ENCODE data around the gene HSPA1B.

The HSPA1B gene

DNA sequence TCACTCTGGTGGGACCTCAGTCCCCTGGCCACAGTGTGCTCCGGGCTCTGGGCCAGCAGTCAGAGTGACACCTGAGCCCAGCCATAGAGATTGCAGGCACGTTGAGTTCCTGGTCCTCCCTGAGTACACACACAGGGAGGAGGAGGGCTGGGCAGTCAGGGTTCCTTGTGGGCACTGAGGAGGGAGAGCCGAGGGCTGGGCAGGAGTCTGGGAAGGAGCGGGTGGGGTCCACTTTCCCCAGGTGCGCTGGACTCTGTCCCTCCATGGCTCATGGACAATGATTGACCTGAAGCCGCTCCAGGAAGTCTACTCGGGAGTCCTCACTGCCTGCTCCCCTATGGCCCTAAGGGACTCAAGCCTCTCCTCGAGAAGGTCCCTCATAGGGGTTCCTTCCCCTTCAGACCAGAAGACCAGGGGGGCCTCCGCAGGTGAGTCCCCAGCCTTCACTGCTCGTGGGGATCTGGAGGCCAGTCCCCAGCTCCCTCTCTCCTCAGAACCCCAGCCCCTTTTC lies 50.2 kb downstream of the HSPA1B start:
- Histone ChIP-seq H3K27ac (ENCODE audit: low read depth, low read length) (no peak overlapping the region), H3K4me1 (ENCODE audit: insufficient read depth, low read length) (peaks cover 5% of the 10 kb centered on the region), H3K36me3 (ENCODE audit: insufficient read depth, low read length) (peaks cover 29% of the 10 kb centered on the region), H3K27me3 (ENCODE audit: control insufficient read depth in 1 of 2, insufficient read depth in 2 of 2, low read length in 2 of 2) (no peaks in the 10 kb centered on the region), H3K9me3 (ENCODE audit: low read length) (no peaks in the 10 kb centered on the region), H3K9ac (ENCODE audit: low read length) (no peak overlapping the region), H3K4me3 (ENCODE audit: low read depth in 1 of 2, low read length in 2 of 2) (no peak overlapping the region)

DNA sequence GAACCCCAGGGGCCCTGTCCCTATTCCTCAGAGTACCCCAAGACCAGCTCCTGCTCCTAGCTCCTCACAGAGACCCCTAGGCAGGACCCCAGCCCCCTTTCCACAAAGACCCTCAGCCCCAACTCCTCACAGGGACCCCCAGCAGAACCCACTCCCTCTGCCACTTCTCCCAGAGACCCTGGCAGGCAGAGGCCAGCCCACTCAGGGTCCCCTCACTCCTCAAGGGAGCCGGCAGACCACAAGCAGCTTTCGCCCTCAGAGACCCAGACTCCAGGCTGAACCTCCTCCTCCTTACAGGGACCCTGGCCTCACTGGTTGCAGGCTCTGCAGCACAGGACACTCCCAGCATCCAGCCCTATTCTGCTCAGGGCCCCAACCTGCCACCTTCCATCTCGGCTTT lies 50.7 kb downstream of the HSPA1B start:
- no peak overlapping the region for H3K4me3 ChIP-seq (ENCODE audit: low read depth in 1 of 2, low read length in 2 of 2)
- H3K9me3 ChIP-seq (ENCODE audit: low read length) = no peaks in the 10 kb centered on the region
- peaks cover 5% of the 10 kb centered on the region for H3K4me1 ChIP-seq (ENCODE audit: insufficient read depth, low read length)
- H3K36me3 ChIP-seq (ENCODE audit: insufficient read depth, low read length) = peaks cover 34% of the 10 kb centered on the region
- H3K27me3 ChIP-seq (ENCODE audit: control insufficient read depth in 1 of 2, insufficient read depth in 2 of 2, low read length in 2 of 2) = no peaks in the 10 kb centered on the region
- H3K9ac ChIP-seq (ENCODE audit: low read length) = no peak overlapping the region
- H3K27ac ChIP-seq (ENCODE audit: low read depth, low read length) = no peak overlapping the region

GRCh38 chr6:31878726-31879125 lies 51.2 kb downstream of the HSPA1B start, which contains the start of gene SLC44A4:
Gene SLC44A4, minus strand, starts transcription at chr6:31878997. Its CDS starts 17 bp downstream, at chr6:31878980.
- no peaks in the 10 kb centered on the region for H3K27me3 ChIP-seq (ENCODE audit: control insufficient read depth in 1 of 2, insufficient read depth in 2 of 2, low read length in 2 of 2)
- H3K27ac ChIP-seq (ENCODE audit: low read depth, low read length) = no peak within 1 kb of the TSS
- peaks cover 5% of the 10 kb centered on the region for H3K4me1 ChIP-seq (ENCODE audit: insufficient read depth, low read length)
- H3K4me3 ChIP-seq (ENCODE audit: low read depth in 1 of 2, low read length in 2 of 2) = no peak within 1 kb of the TSS
- no peaks in the 10 kb centered on the region for H3K9me3 ChIP-seq (ENCODE audit: low read length)
- peaks cover 39% of the 10 kb centered on the region for H3K36me3 ChIP-seq (ENCODE audit: insufficient read depth, low read length)
- no peak within 1 kb of the TSS for H3K9ac ChIP-seq (ENCODE audit: low read length)

DNA sequence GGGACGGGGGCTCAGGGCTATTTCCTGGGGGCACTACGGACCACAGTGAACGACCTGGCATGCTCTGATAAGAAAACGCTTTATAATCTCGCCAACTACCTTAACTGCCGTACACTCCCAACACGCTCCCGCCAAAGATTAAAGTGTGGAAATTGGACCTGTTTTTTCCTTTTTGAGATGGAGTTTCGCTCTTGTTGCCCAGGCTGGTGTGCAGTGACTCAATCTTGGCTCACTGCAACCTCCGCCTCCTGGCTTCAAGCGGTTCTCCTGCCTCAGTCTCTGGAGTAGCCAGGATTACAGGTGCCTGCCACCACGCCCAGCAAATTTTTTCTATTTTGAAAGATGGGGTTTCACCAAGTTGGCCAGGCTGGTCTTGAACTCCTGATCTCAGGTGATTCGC lies 51.6 kb downstream of the HSPA1B start:
- Histone ChIP-seq H3K27me3 (ENCODE audit: control insufficient read depth in 1 of 2, insufficient read depth in 2 of 2, low read length in 2 of 2) (no peaks in the 10 kb centered on the region), H3K27ac (ENCODE audit: low read depth, low read length) (no peak overlapping the region), H3K9me3 (ENCODE audit: low read length) (no peaks in the 10 kb centered on the region), H3K4me3 (ENCODE audit: low read depth in 1 of 2, low read length in 2 of 2) (no peak overlapping the region), H3K36me3 (ENCODE audit: insufficient read depth, low read length) (peaks cover 43% of the 10 kb centered on the region), H3K9ac (ENCODE audit: low read length) (no peak overlapping the region), H3K4me1 (ENCODE audit: insufficient read depth, low read length) (peaks cover 5% of the 10 kb centered on the region)
